GM12865 (cell line): Measurements from ENCODE around the gene ARID4B.
"Not testable (repeated sequence)": the region's sequence is repeated elsewhere in the genome, so short reads cannot be mapped to it uniquely, and the experiment has no call there.

Experiments
- DNase-seq: peaks from one replicate; pipeline ENCODE4 v3.0.0; 2010; ENCODE audit warnings: low read depth
- H3K4me3 ChIP-seq: 2 replicates; pipeline ENCODE4 v1.5.1; 2011; ENCODE audit warnings: mild to moderate bottlenecking, low read depth, low read length, control low read depth
- TF ChIP-seq, protein P1 (sequence below): IDR thresholded peaks from 2 replicates; pipeline ENCODE4 v1.5.1; 2011; ENCODE audit warnings: low read length, control low read depth, low read depth, inconsistent platforms; ENCODE audit not compliant: insufficient read depth; ENCODE audit errors: missing control alignments

ARID4B gene

DNA sequence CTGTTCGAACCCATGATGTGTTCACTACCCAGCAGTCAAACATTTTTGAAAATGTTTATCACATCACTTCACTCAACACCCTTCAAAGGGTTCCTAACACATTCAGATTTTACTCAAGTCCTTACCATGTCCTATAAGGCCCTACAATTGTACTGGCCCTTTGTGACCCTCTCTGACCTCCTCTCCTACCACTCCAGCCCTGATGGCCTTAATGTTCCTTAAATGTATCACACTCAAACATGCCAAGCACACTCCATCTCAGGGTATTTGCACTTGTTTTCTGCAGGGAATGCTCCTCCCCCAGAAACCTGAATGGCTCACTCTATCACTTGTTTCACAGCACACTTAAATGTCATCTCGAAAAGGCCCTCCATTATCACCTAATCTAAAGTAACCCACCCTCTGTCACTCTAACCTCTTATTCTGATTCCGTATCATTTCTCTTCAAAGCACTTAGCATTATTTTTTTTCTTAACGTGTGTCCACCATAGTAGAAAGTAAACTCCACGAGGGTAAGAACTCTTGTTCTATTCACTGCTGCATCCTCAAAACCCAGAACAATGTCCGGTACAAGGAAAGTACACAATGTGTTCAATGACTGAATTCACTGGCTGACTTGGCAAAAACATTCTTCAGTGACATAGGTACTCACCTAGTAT is 7.3 kb downstream of the ARID4B start:
- TF ChIP-seq, protein P1, sequence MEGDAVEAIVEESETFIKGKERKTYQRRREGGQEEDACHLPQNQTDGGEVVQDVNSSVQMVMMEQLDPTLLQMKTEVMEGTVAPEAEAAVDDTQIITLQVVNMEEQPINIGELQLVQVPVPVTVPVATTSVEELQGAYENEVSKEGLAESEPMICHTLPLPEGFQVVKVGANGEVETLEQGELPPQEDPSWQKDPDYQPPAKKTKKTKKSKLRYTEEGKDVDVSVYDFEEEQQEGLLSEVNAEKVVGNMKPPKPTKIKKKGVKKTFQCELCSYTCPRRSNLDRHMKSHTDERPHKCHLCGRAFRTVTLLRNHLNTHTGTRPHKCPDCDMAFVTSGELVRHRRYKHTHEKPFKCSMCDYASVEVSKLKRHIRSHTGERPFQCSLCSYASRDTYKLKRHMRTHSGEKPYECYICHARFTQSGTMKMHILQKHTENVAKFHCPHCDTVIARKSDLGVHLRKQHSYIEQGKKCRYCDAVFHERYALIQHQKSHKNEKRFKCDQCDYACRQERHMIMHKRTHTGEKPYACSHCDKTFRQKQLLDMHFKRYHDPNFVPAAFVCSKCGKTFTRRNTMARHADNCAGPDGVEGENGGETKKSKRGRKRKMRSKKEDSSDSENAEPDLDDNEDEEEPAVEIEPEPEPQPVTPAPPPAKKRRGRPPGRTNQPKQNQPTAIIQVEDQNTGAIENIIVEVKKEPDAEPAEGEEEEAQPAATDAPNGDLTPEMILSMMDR = no peak
- no peak overlapping the region for H3K4me3 ChIP-seq
- no peak for DNase-seq

DNA sequence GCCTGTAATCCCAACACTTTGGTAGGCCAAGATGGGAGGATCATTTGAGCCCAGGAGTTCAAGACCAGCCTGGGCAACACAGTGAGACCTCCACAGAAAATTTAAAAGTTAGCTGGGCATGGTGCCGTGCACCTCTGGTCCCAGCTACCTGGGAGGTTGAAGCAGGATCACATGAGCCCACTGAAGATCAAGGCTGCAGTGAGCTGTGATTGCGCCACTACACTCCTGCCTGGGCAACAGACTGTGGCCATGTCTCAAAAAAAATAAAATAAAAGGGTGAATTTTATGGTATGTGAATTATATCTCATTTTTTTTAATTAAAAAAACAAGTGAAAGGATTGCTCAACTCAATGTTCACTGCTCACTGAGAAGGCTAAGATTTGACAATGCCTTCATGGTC is 8.7 kb downstream of the ARID4B start:
- no peak for DNase-seq
- TF ChIP-seq, protein P1 = no peak
- no peak overlapping the region for H3K4me3 ChIP-seq

DNA sequence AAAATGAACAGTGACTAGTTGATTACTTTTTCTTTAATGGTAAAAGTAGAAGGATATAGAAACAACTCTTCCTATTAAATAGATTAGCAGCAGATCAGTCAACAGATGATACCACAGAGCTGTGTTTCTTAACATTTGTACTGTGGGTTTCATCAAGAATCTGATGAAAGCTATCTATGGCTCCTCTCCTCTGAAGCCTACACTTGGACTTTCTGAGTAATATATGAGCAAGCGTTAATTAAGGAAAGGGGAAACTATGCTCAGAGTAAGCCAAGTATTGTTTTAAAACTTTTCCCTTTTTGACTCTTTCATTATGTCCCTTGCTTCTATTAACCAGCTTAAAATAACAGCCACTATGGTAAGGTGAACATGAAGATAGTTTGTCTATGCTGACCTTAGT is 10.8 kb downstream of the ARID4B start:
- DNase-seq = no peak
- TF ChIP-seq, protein P1 = no peak
- H3K4me3 ChIP-seq = no peak overlapping the region

DNA sequence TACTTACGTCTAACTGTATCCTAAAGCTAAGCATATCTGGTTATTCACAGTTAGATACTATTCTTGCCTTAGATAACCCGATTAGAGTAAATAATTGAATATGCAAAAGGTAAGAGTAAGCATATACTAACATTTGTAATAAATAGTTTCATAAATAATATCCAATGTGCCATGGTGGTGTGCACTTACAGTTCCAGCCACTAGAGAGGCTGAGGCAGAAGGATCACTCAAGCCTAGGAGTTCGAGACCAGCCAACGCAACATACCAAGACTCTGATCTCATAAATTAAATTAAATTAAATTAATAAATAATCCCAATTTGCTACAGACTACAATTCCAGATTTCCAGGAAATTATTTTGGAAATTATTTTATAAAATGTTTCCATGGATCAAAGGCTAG is 12.2 kb downstream of the ARID4B start:
- TF ChIP-seq, protein P1 = no peak
- DNase-seq = no peak
- H3K4me3 ChIP-seq = no peak overlapping the region

DNA sequence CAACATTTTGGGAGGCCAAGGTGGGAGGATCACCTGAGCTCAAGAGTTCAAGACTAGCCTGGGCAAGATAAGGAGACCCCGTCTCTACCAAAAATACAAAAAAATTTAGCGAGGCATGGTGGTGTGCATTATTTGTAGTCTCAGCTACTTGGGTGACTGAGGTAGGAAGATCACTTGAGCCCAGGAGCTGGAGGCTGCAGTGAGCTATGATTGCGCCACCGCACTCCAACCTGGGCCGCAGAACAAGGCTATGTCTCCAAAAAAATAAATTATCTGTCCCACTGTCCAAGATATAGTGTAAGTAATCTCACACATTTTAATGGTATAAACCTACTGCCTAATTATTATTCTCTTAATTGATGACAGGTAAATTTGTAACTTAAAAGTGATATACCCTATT is 12.8 kb downstream of the ARID4B start:
- H3K4me3 ChIP-seq = no peak overlapping the region
- TF ChIP-seq, protein P1 = no peak
- DNase-seq = no peak

DNA sequence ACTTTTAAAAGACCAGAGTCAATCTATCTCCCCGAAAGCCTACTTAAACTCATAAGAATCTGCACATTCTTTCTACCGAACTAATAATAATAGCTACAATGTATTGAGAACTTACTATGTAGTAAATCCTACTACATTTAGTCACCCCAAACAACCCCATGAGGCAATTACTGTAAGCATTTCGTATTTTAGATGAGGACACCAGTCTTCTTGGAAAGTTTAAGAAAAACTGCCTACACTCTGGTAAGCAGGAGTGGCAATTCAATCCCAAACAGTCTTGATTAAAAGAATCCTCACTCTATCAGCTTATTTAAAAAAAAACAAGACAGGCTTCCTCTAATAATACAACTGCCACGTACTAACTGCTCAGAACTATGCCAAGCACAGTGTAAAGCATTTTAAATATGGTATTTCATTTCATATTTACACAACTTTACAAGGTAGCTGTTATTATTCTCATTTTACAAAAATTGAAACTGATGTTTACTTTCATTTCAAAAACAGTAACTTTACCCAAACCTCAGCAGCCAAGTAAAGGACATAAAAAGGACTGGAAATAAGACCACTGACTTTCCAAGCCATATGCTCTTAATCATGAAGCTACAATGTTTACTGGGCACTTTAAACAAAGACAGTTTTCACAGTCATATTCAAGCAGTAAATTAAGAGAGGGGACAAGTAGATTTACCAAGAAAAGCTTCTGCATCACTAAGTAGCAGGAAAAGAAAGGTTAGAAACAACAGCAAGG is 13.9 kb downstream of the ARID4B start:
- no peak overlapping the region for H3K4me3 ChIP-seq
- no peak for DNase-seq
- TF ChIP-seq, protein P1 = no peak

DNA sequence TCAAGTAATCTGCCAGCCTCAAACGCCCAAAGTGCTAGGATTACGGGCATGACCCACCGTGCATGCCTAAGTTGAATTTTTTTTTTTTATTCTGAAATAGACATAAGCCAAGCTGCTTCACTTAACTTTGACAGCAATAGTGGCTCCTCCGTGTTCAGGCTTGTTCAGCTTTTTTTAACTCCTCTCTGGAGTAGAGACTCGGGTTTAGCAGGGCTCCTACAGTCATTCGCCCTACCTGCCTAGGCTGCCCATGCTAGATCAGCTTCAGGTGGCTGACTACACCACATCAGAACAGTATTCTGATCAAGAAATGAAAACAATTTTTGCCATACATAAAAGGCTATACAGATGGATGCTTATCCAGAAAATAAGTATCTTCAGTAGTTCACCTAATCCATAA is 14.7 kb downstream of the ARID4B start:
- TF ChIP-seq, protein P1 = no peak
- no peak overlapping the region for H3K4me3 ChIP-seq

DNA sequence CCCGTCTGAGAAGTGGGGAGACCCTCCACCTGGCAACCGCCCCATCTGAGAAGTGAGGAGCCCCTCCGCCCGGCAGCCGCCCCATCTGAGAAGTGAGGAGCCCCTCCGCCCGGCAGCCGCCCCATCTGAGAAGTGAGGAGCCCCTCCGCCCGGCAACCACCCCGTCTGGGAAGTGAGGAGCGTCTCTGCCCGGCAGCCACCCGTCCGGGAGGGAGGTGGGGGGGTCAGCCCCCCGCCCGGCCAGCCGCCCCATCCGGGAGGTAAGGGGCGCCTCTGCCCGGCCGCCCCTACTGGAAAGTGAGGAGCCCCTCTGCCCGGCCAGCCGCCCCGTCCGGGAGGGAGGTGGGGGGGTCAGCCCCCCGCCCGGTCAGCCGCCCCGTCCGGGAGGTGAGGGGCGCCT is 18.8 kb downstream of the ARID4B start:
- not testable (repeated sequence) for DNase-seq, H3K4me3 ChIP-seq

More for the DNA sequence above, 14.7 kb downstream of the ARID4B start:
- no peak for DNase-seq
